NCI-H1694 (cell line): Measurements from ENCODE around the gene TMEM218.

Experiments
- DNase-seq: peaks from one replicate; lab custom pipeline; 2025; lab: John Stamatoyannopoulos, UW

Gene TMEM218

GRCh38 chr11:125129316-125129993 is 18.0 kb upstream of the TMEM218 start:
- no peak for DNase-seq

GRCh38 chr11:125128450-125128849 is 17.0 kb upstream of the TMEM218 start:
- DNase-seq: no peak

DNA sequence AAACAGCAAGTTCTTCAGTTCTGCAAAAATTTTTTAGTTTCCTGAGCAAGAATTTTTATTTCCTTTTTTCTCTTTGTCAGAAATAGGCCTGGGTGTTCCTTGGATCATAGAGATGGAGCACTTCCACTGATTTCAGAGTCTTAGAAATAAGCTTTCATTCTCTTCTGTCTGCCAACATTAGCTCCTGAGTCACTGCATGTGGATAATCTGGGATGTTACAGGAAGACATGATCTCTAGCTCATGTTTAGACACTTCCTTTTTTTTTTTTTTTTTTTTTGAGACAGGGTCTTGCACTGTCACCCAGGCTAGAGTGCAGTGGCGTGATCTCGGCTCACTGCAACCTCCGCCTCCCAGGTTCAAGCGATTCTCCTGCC is 13.2 kb upstream of the TMEM218 start:
- DNase-seq: no peak

DNA sequence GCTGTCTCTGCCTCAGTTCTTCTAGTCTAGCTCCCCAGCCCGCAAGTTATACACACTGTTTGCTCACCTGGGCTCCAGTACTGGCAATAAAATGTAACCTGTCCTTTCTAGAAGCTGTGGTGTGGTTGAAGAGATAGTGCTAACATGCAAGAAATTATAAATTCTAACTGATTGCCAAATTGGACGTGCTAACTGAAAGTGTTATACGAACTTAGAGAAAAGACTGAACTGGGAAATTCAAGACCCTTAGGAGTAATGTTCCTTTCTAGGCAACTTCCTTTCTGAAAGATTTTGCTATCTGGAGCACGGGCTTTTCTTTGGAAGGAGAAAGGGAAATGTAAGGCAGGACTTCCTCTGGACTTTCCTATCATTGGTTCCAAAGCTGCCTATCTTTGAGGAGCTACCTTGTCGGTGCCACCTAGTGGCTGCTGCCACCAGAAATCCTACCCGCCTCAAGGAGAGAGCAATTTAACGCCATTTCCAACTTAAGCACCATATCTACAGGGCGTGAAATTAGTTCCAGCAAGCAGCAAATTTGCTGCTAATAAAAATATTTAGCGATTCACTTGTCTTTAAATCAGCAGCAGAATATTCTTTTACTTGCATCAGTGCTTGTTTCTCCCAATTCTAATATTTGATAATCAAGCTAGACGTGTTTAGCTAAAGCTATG is 12.7 kb upstream of the TMEM218 start:
- DNase-seq: no peak

DNA sequence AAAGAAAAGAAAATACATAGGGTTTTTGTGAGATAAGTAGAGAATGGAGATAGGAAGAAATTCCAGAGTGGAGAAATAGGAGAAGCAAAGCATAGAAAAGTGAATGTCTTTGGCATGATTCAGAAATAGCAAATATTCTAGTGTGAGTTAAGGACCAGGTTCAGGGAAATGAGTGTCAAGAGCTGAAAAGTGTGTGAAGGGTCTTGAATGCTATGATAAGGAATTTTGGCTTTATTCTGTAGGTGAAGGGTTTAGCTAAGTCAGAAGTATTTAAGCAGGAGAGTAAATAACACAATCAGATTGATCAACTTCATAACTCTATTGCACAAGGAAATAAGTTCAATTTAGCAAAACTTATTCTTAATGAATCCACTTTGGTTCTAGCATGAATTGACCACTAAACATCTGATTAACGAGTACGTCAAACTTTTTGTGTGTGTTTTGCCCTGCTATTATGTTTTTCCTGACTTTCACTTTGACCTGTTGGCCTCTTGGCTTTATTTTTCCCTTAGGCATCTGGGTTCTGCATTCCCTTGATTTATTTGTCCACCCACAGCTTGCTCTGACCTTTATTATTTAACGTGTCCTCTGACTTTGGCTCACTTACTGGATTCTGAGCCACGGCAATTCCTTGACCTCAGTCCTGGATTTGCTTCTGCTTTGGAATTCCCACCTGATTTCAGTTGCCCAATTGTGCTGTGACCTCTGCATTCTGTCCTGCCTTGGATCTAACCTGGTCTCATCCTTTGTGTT is 11.9 kb upstream of the TMEM218 start:
- no peak for DNase-seq

DNA sequence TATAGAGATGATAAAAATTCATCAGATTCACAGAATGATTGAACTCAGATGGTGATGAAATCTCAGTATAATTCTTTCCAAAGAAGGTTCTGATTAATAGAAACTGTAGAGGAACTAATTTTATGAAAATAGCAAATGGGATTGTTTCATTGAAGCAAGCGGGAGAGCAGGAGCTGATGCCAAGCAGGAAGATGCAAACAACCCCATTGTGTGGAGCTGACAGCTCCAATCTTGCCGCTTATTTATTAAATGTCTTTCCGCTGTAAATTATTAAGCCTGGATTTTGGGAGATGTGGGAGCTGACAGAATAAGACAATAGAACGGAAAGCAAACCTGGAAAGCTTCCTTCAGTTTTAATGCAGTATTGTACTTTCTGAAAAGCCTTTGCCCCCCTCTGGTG is 6.0 kb upstream of the TMEM218 start:
- no peak for DNase-seq

DNA sequence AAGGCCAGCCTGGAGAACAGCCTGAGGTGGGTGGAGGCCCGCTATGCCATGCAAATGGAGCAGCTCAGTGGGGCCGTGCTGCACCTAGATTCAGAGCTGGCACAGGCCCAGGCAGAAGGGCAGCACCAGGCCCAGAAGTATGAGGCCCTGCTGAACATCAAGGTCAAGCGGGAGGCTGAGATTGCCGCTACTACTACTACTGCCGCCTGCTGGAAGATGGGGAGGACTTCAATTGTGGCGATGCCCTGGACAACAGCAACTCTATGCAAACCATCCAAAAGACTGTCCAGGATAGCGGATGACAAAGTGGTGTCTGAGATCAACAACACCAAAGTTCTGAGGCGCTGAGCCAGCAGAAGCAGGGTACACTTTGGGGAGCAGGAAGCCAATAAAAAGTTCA is 3.1 kb upstream of the TMEM218 start:
- no peak for DNase-seq

GRCh38 chr11:125112208-125112604 is 780 bp upstream of the TMEM218 start:
- no peak for DNase-seq

GRCh38 chr11:125111001-125111342 is 454 bp downstream of the TMEM218 start:
- DNase-seq: no peak

- DNase-seq: no peak
These were observed 920 bp downstream of the TMEM218 start for GRCh38 chr11:125110506-125110905.

DNA sequence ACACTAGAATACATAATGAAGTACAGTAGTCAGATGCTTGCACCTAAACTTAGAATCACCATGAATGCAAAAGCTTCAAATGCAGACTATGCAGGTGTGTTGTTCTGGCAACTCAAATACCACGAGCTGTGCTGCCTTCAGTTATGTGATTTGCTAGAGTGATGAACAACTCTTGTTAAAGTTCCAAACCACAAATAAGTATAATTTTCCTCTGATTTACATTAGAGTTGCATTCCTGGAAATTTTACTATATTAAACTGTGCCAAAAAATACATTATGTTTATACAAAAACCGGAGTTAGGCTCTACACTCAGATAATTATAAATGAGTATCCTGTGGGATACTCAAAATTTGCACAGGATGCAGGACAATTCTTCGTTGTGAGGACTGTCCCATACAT is 3.0 kb downstream of the TMEM218 start:
- DNase-seq: no peak

- no peak for DNase-seq
These were observed 5.5 kb downstream of the TMEM218 start for GRCh38 chr11:125105926-125106325.

- DNase-seq: no peak
These were observed 8.9 kb downstream of the TMEM218 start for GRCh38 chr11:125102510-125102909.

- DNase-seq: no peak
These were observed 9.4 kb downstream of the TMEM218 start for GRCh38 chr11:125102025-125102424.

DNA sequence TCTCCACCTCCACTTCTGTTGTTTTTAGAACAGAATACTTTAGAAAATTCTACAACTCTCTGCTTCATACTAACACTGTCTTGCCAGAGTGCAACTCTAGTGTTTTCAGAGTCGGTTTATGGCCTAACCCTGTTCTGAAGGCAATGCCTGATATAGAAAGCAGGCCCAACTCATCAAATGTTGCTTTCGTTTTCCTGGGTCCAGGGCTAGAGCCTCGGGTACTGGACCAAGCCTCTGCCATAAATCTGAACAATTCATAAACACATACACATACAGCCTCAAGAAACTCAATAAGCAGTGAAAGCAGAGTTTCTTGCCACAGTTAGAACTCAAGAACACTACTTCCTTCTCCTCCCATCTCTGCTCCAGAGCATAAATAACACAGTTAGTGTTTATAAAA is 9.8 kb downstream of the TMEM218 start:
- DNase-seq: no peak

DNA sequence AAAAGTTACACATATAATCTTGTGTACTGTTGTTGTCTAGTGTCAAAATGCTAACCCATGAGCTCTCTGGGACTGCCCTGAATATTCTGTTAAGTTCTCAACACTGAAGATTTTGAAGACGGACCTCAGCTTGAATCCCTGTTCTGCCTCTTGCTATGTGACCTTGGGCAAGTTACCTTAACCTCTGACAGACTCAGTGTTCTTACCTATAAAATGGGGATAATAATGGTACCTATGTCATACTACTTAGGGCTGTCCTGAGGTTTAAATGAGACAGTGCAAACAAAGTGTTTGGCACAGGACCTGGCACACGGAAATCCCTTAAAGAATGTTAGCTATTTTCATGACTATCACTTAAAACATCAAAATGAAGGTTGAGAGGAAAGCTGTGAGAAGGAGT is 11.3 kb downstream of the TMEM218 start:
- DNase-seq: no peak

DNA sequence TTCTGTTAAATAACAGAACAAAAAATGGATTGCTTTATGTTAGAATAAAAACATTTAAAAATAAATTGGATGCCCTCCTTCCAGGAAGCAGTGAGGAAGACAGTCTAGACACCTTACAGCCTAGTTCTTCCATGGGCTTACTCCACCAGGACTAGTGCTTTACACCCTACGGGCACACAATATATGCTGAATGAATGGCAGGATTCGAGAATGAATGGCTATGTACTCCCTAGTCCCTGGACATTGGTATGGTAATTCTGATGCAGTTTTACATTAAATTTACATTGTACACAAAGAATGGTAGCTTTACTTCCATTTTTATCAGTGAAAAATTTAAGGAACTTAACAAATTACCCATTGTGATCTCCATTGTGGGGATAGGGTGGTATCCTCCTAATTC is 16.7 kb downstream of the TMEM218 start:
- DNase-seq: no peak

- no peak for DNase-seq
These were observed 17.9 kb downstream of the TMEM218 start for GRCh38 chr11:125093502-125093901.

DNA sequence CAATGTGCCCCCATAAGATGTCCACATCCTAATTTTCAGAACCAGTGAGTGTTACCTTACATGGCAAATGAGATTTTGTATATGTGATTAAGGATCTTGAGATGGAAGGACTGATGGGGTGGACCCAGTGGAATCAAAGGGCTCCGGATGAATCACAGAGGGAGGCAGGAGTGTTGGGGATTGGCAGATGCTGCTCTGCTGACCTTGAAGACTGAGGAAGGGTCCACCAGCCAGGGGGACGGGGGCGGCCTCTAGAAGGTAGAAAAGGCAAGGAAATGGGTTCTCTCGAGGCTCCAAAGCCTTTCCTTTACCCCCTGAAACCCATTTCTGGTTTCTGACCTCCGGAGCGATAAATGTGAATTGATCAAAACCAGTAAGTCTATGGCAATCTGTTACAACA is 18.8 kb downstream of the TMEM218 start:
- DNase-seq: no peak

DNA sequence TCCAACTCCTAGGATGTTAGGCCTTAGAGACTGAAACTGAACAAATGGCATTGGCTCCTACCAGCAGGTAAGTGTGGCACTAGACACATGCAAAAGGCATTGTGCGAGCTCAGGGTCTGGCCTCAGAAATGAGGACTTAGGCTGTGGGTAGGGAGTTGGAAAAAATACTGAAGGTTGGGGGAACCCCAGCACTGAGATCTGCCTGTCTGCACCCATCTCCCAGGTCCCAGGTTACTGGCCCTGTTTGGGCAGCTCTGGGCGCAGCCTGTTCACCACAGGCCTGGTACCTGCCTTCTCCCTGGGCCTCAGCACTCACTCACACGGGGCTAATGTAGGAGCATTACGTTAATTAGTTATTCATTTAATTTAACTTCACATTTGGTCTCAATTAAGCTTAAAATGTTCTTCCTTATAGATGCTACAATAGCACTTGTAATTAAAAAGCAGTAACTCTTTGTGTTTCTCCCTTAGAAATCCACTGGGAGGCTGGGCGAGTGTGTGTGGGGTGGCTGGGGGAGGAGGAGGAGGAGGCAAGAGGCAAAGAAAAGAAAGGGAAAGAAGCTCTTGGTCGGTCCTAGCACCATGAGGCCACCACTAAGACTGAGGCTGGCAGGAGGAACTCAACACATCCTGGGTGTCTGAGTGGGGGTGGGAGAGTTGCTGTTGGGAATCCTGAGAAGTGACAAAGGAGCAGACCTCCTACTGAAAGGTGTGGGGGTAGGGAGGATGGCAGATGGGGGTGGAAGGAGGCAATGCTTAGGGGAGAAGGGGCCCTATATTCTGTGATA is 19.4 kb downstream of the TMEM218 start:
- no peak for DNase-seq

- DNase-seq: peak; percentile 7
These were observed 20.1 kb downstream of the TMEM218 start for GRCh38 chr11:125091247-125091876.

GRCh38 chr11:125090816-125091215 is 20.6 kb downstream of the TMEM218 start:
- DNase-seq: no peak
